Fibroblast of lung (primary cell): ENCODE data around the gene OCA2.

Experiments used
- CTCF ChIP-seq, 2 donors: IDR thresholded peaks in 1 of 2; conservative IDR thresholded peaks in 1 of 2; 1 replicate in 1 of 2; 2 replicates in 1 of 2; pipeline ENCODE4 v1.5.1; 2011 to 2012; ENCODE audit warnings: low read length in 2 of 2, control low read depth in 1 of 2, inconsistent platforms in 1 of 2, low read depth in 1 of 2, mild to moderate bottlenecking in 1 of 2
- EZH2 ChIP-seq: IDR thresholded peaks from 2 replicates; pipeline ENCODE4 v1.5.1; 2012; ENCODE audit warnings: low read length, control low read depth, mild to moderate bottlenecking; ENCODE audit errors: missing control alignments

DNA sequence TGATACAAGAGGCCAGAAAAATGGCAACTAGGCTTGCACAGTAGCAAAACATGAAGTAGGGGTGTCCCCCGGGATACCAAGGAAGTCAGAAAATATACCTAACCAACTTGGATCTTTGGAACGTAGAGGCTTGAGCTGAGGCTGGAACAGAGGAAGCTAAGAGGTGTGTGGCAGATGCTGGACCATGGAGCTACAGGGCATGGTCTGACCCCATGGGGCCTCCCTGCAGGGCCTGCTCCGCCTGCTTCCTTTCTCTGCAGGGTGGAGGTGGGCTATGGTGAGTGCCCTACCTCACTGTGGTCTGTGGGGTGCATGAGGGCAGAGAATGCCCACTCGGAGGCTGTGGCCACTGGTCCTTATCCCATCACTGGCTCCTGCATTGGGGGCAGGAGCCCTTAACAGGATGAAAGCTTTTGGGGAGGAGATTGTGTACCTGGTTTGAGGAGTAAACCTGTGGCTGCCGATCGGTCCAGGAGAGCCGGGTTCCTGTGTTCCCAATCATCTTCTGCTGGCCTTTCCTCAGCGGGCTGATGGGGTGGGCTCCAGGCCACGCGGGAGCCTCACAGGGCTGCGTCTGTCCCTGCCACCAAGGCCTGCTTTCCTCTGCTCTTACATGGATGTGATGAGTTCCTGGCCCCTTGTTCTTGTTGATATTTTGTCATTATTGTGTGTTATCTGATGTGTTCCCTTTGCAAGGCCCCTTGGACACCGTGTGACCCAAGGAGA lies 96.8 kb downstream of the OCA2 start:
- no peak for TF ChIP-seq CTCF (conservative IDR thresholded peaks at IDR 0.05 in 1 of 2, IDR thresholded peaks at IDR 0.05 in 1 of 2; ENCODE audit: low read depth in 1 of 2, low read length in 2 of 2)
- TF ChIP-seq EZH2, result no peak
